Activated T-cell treated with anti-CD3 and anti-CD28 coated beads for 4 hours (primary cell): ENCODE data around the gene TMEM156.
"Not testable (repeated sequence)": the region's sequence is repeated elsewhere in the genome, so short reads cannot be mapped to it uniquely, and the experiment has no call there.

Experiments used
- DNase-seq: peaks from one replicate; pipeline ENCODE4 v3.0.0-alpha.2; 2020

Gene TMEM156

DNA sequence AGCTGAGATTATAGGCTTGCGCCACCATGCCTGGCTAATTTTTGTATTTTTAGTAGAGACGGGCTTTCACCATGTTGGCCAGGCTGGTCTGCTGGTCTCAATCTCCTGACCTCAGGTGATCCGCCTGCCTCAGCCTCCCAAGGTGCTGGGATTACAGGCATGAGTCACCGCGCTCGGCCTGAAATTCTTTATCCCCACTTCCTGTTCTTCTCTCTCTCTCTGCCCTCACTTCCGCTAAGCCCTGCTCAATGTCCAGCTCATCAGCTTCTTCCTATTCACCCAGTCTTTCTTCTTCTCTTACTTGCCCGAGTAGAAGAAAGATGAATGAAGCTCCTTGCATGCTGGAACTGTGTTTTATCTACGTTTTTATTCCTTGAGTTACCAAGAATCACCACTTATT, 43.9 kb downstream of the TMEM156 start:
- DNase-seq = not testable (repeated sequence)

- DNase-seq = no peak
These were observed 44.7 kb downstream of the TMEM156 start for GRCh38 chr4:38987491-38987890.

- DNase-seq = no peak
These were observed 46.7 kb downstream of the TMEM156 start for GRCh38 chr4:38985410-38986100.

- DNase-seq = no peak
These were observed 48.2 kb downstream of the TMEM156 start for GRCh38 chr4:38983787-38984598.

DNA sequence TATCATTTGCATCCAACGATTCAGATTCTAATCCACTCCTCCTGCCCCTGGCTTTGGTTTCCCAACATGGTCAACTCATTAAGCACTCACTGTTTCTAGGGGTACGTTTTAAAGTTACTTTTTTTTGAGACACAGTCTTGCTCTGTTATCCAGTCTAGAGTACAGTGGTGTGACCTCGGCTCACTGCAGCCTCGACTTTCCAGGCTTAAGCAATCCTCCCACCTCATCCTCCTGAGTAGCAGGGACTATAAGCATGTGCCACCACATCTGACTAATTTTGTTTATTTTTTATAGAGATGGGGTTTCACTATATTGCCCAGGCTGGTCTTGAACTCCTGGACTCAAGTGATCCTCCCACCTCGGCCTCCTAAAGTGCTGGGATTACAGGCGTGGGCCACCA, 48.9 kb downstream of the TMEM156 start:
- no peak for DNase-seq

DNA sequence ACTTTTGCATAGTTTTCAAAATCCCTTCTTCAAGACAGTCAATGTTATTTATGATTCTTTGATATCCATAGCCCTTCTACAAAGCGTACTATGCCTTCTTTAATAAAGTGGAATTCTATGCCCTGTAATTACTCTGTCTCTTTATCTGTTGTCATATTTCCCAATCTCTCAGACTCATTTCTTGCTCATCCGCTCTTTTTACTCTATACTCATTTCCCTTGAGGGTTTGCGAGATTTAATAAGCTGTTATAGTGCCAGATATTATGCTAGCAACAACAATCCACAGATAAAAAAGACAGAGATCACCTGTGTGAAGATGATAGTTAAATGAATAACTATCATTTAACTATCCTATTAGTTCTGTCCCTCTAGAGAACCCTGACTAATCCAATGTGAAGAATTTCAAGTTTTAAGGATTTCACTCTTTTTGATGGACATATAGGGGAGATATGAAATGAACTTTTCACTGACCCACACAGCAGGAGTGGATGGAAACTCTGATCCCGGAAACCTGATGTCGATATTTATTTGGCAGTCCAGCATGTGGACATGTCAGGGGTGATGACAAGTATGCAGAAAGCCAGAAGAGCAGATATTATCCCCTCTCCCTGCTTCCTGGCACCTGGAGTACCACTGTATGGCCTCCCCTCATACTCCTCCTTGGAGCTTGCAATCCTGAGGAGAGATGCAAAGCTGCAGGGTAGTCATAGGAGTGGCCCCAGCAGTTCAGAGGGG, 49.7 kb downstream of the TMEM156 start:
- no peak for DNase-seq

GRCh38 chr4:38980903-38981676, 51.1 kb downstream of the TMEM156 start:
- DNase-seq = no peak

DNA sequence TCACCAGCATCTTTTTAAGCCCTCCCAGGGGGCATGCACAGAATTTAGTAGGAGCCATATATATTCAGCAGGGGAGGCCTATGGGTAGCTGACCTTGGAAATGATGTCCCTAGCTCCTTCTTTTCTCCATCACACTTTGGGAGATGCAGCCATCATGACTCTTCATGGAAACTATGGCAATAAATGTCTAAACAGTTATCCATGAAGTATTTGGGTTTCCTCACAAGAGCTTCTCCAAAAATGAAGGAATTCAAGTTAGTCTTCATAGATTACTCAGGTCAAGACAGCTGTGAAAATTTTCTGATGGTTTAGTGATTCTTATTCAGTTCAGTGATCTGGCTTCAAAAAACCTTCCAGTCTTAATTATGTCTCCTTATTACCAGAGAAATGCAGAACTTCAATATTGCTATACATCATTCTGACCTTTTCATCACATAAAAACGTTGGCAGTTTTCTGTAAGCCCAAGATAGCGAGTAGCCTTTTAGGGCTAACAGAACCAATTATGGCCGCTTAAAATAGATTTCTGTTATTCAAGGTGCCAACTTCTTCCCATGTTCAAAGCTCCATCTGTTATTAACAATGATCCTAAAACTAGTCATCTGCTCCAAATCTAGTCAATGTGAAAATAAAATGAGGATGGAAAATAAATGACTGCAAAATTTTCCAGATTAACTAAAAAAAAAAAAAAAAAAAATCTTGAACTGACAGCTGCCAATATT, 52.5 kb downstream of the TMEM156 start:
- no peak for DNase-seq

DNA sequence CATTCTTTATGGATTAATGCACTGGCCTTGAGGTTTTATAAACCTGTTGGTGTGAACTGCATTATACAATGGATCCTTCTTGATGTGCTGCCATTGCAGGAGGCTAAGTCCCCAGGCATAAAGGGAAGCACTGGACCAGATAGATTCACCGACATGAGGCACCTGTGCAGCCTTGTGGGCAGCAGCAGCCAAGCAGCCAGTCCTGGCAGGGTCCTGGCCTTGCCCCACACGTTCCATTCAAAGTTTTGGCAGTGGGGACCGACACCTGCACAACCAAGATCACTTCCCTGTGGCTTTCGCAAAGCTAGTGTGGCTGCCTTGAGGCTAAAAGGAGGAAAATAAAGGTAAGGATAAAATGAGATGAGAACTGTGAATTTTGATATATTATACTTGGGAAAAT, 53.1 kb downstream of the TMEM156 start:
- DNase-seq = no peak

DNA sequence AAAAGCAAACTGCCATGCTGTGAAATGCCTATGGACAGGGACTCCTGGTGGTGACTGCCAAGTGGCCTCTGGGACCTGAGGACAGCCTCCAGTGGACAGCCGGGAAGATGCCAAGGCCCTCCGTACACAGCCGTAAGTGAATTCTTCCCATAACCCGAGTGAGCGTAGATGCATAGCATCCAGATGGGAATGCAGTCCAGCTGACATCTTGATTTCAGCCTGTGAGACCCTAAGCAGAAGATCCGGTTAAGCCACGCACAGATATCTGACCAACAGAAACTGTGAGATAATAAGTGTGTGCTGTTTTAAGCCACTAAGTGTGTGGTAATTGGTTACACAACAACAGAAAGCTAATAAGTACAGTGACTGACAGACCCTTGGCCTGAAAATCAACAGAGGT, 55.9 kb downstream of the TMEM156 start:
- DNase-seq = no peak

GRCh38 chr4:38968668-38969067, 63.5 kb downstream of the TMEM156 start:
- no peak for DNase-seq

- DNase-seq = no peak
These were observed 64.7 kb downstream of the TMEM156 start for GRCh38 chr4:38967260-38968095.

- no peak for DNase-seq
These were observed 66.3 kb downstream of the TMEM156 start for GRCh38 chr4:38965866-38966265.

DNA sequence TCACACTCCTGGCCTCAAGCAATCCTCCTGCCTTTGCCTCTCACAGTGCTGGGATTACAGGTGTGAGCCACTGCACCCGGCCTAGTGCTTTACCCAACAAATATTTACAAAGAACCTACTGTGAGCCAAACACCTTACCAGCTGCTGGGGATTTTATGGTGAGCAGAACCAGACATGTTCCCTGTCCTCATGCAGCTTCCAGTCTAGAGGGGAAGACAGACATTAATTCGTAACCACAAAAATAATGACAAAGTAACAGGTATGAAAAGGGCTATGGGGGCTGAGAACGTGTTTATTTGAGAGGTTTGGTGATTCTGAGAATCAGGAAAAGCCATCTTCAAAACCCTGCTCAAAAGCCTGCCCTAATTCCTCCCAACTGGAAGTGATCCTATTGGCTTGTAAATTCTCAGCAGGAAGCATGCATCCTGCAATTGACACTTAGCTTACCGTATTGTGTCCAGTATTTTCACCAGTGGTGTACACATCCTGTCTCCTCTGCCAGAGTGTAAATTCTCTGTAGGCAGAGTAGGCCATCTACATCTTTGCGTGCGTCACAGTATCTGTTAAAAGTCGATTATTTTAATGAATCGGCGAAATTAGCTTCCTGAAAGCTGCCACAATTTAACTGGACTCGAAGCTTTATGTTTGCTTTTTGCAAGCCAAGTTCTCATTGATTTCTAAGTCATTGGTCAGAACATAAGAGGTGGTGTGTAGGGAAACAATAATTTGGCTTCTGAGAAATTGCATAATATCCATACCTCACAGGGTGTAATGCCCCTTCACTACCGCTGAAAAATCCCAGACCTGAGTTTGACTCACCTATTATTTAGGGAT, 67.0 kb downstream of the TMEM156 start:
- no peak for DNase-seq

GRCh38 chr4:38959248-38959647, 73.0 kb downstream of the TMEM156 start:
- DNase-seq = not testable (repeated sequence)

GRCh38 chr4:38958453-38959190, 73.6 kb downstream of the TMEM156 start:
- DNase-seq = no peak

DNA sequence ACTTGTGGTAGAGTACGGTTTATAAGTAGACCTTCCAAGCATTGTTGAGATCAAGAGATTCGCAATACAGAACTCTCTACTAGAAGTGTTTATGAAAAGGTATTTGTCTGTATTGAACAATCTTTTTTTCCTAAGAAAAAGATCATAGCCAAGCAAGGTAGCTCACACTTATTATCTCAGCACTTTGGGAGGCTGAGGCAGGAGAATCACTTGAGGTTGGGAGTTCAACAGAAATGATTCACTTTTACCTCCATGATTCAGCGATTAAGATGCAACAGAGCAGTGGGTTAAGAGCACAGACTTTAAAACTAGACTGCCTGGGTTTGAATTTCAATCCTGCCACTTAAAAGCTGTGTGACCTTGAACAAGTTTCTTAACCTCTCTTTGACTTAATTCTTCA, 74.3 kb downstream of the TMEM156 start:
- DNase-seq = no peak

DNA sequence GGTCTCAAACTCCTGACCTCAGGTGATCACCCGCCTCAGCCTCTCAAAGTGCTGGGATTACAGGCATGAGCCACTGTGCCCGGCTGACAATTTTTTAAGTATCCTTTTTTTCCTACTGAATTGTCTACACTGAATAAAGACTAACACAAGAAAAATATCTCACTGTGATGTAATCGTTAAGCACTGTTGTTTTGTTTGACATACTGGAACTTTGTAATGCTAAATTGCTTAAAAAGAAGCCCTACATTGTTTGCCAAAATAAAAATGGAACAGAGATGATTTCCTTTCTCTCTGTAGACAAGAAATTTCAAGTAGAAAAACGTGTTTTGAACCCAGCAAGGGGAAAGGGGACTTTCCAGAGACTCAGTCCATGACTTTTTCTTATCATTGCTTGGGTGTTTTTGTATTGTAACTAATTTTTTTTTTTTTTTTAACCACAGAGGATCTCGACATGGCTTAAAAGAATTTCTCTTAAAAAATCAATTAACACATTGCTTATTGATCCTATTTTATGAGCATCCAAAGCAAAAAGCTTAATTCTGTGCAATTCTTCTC, 74.9 kb downstream of the TMEM156 start:
- no peak for DNase-seq

GRCh38 chr4:38955957-38956356, 76.3 kb downstream of the TMEM156 start:
- DNase-seq = no peak
